ENCODE results near the gene LYRM7. TPM values are rescaled to one million over a fixed set of nuclear protein-coding genes. Genes with fewer than 3 reads are reported as not detected.
"Not testable (repeated sequence)": the region's sequence is repeated elsewhere in the genome, so short reads cannot be mapped to it uniquely, and the experiment has no call there.

Gene LYRM7
- 4.6 and 6.2 TPM in 2 replicates for total RNA-seq (2014; rRNA removed; shearing (Covaris generic); ENCODE audit: low replicate concordance)

- H3K36me3 ChIP-seq, result no peaks in the 10 kb centered on the region
- DNase-seq, result peak; percentile 100
- H3K4me3 ChIP-seq, result peak within 1 kb of the TSS; percentile 66
- no peaks in the 10 kb centered on the region for H3K9me3 ChIP-seq
- H3K27me3 ChIP-seq, result no peaks in the 10 kb centered on the region
Observed at GRCh38 chr5:131170540-131171275, at the start of gene LYRM7. TSS of gene LYRM7 (plus strand) at chr5:131170944. CDS start at chr5:131171021, 77 bp downstream.

- H3K9me3 ChIP-seq, H3K4me3 ChIP-seq, DNase-seq, H3K36me3 ChIP-seq, H3K27me3 ChIP-seq: not testable (repeated sequence)
Observed at GRCh38 chr5:131127244-131127643, 43.5 kb upstream of the LYRM7 start.

DNA sequence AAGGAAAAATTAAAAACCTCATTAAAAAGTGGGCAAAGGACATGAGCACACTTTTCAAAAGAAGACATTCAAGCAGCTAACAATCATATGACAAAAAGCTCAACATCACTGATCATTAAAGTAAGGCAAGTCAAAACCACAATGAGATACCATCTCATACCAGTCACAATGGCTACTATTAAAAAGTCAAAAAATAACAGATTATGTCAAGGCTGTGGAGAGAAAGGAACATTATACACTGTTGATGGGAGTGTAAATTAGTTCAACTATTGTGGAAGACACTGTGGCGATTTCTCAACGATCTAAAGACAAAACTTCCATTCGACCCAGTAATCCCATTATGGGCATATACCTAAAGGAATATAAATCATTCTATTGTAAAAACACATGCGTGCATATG is 41.4 kb upstream of the LYRM7 start:
- Histone ChIP-seq H3K36me3 (no peaks in the 10 kb centered on the region), H3K4me3 (no peak overlapping the region), H3K9me3 (peaks cover 2% of the 10 kb centered on the region), H3K27me3 (peaks cover 3% of the 10 kb centered on the region; the same call in 1 of the 2 replicates)
- DNase-seq, result no peak

DNA sequence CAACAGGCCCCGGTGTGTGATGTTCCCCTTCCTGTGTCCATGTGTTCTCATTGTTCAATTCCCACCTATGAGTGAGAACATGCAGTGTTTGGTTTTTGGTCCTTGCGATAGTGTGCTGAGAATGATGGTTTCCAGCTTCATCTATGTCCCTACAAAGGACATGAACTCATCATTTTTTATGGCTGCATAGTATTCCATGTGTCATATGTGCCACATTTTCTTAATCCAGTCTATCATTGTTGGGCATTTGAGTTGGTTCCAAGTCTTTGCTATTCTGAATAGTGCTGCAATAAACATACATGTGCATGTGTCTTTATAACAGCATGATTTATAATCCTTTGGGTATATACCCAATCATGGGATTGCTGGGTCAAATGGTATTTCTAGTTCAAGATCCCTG is 37.7 kb upstream of the LYRM7 start:
- not testable (repeated sequence) for H3K4me3 ChIP-seq, H3K36me3 ChIP-seq, H3K27me3 ChIP-seq, H3K9me3 ChIP-seq, DNase-seq

DNA sequence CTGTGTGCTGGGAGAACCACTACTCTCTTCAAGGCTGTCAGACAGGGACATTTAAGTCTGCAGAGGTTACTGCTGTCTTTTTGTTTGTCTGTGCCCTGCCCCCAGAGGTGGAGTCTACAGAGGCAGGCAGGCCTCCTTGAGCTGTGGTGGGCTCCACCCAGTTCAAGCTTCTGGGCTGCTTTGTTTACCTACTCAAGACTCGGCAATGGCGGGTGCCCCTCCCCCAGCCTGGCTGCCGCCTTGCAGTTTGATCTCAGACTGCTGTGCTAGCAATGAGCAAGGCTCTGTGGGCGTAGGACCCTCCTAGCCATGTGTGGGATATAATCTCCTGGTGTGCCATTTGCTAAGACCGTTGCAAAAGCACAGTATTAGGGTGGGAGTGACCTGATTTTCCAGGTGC is 32.3 kb upstream of the LYRM7 start:
- not testable (repeated sequence) for H3K4me3 ChIP-seq, H3K36me3 ChIP-seq, H3K27me3 ChIP-seq, DNase-seq, H3K9me3 ChIP-seq

DNA sequence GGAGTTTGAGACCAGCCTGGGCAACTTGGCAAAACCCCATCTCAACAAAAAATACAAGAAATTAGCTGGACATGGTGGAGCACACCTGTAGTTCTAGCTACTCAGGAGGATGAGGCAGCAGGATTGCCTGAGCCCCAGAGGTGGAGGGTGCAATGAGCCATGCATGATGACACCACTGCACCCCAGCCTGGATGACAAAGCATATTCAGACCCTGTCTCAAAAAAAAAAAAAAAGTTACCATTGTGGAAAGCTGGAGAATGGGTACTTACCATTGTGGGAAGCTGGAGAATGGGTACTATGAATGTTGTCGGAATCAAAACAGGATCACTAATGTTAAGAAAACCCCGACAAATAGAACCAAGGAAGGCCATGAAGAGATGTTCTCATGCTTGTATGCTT is 31.4 kb upstream of the LYRM7 start:
- Histone ChIP-seq H3K27me3 (peaks cover 3% of the 10 kb centered on the region; the same call in 1 of the 2 replicates), H3K9me3 (0 out of 2 replicates have a peak, but pooled peaks cover 2% of the 10 kb centered on the region), H3K4me3 (no peak overlapping the region), H3K36me3 (no peaks in the 10 kb centered on the region)
- no peak for DNase-seq

DNA sequence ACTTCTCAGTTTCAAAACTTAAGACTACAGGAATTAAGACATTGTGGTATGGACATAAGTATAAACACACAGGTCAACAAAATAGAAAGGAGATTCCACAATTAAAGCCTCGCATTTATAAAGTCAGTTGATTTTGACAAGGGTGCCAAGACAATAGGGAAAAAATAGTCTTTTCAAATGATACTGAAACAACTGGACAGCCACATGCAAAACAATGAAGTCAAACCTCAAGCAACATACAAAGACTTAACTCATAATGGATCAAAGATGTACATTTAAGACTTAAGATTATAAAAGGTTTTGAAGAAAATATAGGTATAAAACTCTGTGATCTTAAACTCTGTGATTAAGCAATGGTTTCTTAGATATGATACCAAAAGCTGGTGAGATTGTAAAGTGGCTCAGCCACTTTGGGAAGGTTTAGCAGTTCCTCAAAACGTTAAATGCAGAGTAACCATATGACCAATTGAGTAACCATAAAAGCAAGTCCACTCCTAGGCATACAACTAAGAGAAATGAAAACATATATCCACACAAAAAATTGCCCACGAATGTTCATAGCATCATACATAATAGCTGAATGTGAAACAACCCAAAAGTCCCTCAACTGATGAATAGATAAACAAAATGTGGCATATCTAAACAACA is 27.6 kb upstream of the LYRM7 start:
- H3K36me3 ChIP-seq, result no peaks in the 10 kb centered on the region
- no peak for DNase-seq
- H3K27me3 ChIP-seq, result peaks cover 3% of the 10 kb centered on the region; the same call in 1 of the 2 replicates
- H3K4me3 ChIP-seq, result no peak overlapping the region
- H3K9me3 ChIP-seq, result no peaks in the 10 kb centered on the region

DNA sequence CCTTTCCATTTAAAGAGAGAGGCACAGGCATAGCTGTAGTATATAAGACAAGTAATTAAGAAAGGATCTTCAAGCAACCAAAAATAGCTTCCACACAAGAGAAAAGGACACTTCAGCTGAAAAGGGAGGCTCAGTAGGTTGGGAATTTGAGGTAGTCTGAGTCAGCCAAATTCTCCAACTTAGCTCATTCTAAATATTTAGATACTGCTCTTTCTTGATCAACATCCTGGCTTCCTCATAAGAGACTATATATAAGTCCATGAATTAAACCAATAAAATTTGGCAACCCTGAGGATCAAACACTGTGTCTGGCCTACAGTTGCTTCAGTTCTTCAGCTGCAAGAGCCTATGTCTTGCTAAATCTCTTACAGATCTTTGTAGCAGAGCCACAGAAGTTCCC is 23.5 kb upstream of the LYRM7 start:
- Histone ChIP-seq H3K36me3 (no peaks in the 10 kb centered on the region), H3K4me3 (no peak overlapping the region), H3K27me3 (peaks cover 3% of the 10 kb centered on the region; the same call in 1 of the 2 replicates), H3K9me3 (no peaks in the 10 kb centered on the region)
- no peak for DNase-seq

DNA sequence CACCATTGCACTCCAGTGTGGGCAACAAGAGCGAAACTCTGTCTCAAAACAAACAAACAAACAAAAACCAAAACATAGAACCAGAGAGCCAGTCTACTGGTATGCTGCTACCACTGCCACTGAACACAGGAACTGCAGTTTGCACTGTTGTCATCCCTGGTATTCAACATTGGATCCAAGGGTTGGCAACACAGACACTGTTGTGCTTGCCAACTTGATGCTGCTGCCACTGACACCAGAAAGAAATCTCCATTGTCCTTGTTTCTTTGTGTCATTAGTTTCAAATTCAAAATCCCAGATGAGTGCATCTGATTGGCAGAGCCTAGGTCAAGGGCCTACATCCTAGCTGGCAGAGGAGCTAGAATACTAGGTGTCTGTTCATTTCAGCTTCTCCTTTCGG is 21.9 kb upstream of the LYRM7 start:
- Histone ChIP-seq H3K9me3 (no peaks in the 10 kb centered on the region), H3K4me3 (no peak overlapping the region), H3K27me3 (no peaks in the 10 kb centered on the region), H3K36me3 (no peaks in the 10 kb centered on the region)
- no peak for DNase-seq

DNA sequence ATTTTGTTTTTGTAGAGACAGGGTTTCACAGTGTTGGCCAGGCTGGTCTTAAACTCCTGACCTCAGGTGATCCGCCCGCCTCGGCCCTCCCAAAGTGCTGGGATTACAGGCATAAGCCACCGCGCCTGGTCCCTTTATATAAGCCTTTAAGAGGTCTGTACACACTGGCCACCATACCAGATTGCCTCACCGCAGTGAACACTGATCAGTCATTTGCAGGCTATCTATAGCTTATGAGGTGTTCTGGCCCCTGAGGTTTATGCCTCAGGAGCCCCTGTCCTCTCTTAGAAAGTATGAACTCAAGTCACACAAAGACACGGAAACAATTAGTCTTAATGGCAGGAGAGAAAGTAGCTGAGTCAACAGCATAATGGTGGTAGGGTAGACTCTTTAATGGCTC is 20.3 kb upstream of the LYRM7 start:
- no peaks in the 10 kb centered on the region for H3K27me3 ChIP-seq
- DNase-seq, result no peak
- no peaks in the 10 kb centered on the region for H3K36me3 ChIP-seq
- no peak overlapping the region for H3K4me3 ChIP-seq
- no peaks in the 10 kb centered on the region for H3K9me3 ChIP-seq

- no peak for DNase-seq
- Histone ChIP-seq H3K9me3 (no peaks in the 10 kb centered on the region), H3K4me3 (no peak overlapping the region), H3K36me3 (peaks cover 2% of the 10 kb centered on the region; the same call in 1 of the 2 replicates), H3K27me3 (no peaks in the 10 kb centered on the region)
Observed at GRCh38 chr5:131151216-131151615, 19.5 kb upstream of the LYRM7 start.

GRCh38 chr5:131156385-131156784 is 14.4 kb upstream of the LYRM7 start:
- H3K27me3 ChIP-seq, result no peaks in the 10 kb centered on the region
- H3K9me3 ChIP-seq, result no peaks in the 10 kb centered on the region
- H3K4me3 ChIP-seq, result no peak overlapping the region
- peaks cover 47% of the 10 kb centered on the region for H3K36me3 ChIP-seq
- DNase-seq, result no peak

DNA sequence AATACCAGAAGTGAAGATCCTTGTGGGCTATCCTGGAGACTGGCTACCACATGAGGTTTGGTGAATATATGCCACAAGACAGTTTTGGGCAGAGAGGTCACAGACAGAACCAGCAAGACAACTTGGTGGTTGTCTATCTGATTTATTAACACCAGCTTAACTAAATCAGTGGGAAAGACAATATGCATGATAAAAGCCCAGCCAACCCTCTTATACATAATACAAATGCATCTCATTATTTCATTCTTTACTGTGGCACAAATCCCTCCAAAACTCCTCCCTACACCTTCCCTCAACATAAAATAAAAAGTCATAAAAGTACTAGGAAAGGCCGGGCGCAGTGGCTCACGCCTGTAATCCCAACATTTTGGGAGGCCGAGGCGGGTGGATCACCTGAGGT is 13.8 kb upstream of the LYRM7 start:
- DNase-seq, result no peak
- Histone ChIP-seq H3K9me3 (no peaks in the 10 kb centered on the region), H3K4me3 (no peak overlapping the region), H3K27me3 (no peaks in the 10 kb centered on the region), H3K36me3 (peaks cover 52% of the 10 kb centered on the region)

DNA sequence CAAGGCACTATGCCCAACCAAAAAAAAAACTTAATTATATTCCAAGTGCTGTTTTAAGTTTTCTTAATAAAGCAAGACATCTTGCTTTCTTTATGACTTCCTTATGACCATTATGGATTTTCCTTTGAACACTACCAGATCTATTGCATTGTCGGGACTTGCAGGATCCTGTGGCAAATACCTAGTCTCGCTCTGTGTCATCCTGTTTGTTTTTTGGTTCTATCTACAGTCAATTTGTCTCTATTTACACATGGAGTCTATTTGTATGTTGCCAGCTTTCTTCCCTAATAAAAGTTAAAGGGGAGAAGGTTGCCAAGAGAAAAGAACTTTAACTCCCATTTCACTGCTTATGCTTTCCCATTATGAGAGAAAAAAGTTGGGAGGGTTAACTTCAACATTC is 10.6 kb upstream of the LYRM7 start:
- Histone ChIP-seq H3K4me3 (no peak overlapping the region), H3K36me3 (peaks cover 78% of the 10 kb centered on the region), H3K9me3 (no peaks in the 10 kb centered on the region), H3K27me3 (no peaks in the 10 kb centered on the region)
- DNase-seq, result no peak

DNA sequence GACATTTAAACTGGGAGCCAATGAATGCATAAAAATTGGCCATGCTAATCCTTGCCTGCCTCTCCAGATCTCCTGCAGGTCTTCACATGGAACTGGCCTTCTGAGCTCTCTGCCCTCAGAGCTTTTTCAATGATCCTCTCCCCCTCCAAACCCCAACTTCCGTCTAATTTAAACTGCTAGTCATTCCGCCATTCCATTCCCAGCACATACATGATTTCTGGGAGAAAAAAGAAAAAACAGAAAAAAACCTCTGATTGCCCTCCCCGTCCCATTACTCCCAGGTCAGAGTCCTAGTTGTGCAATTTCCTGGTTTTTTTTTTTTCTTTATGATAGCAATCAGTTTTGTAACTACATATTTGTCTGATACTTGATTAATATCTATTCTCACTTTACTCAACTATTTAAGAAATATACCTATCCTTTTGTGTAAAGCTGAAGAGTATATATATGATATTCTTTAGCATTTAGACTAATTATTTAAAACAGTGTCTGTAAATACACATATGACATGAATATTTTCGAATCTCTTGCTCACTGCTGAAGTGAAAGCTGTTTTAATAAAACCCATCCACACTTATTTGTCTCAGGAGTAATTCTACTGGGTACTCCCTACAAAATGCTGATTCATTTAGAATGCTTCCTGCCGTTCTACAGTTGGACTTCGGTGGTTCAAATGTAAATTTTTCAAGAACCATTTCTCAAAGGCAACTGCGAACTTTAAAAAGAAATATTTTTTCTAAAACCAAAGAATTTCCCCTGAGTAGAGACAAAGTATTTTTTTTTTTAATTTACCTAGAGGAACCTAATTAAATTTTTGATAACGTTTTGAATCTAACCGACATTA is 7.2 kb upstream of the LYRM7 start:
- no peaks in the 10 kb centered on the region for H3K9me3 ChIP-seq
- peaks cover 60% of the 10 kb centered on the region for H3K36me3 ChIP-seq
- DNase-seq, result no peak
- no peaks in the 10 kb centered on the region for H3K27me3 ChIP-seq
- peak overlapping the region; percentile 77 for H3K4me3 ChIP-seq

DNA sequence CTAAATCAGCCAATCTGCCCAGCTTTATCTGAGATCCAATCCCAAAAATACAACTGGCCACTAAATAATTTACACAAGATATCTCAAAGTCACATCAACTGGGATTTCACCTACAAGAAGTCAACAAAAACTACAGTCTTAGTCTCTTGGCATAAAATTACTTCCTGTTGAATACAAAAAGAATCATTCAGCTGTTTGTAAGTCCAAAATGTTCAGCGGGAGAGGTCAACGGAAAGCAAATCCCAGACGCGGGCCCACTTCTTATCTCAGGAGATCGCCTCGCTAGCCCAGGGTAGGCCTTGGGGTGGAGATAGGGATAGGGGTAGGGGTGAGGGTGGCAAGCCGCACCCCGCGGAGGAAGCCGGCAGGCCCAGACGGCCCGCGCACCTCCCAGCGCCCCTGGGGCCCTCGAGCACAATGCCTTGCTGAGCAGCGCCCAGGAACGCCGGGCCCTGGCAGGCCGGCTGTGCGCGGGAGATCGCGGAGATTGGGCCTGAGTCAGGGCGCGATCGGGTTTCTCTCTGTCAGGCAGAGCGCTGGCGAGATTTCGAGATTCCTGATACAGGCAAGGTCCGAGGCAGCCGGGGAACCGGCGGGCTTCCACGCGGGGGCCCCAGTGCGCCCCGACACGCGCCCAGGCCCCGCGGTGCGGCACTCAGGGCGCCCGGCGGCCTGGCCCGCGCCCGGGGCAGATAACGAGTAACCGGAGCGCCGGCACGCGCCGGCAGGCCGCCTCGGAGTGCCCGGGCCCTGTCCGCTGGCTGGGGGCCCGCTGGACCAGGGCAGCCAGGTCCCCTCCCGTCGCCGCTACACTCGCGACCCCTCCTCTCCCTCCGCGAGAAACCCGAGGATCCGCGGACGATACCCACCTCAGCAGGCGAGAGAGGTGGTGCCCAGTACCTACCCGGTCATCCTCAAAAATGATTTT is 6.3 kb upstream of the LYRM7 start:
- H3K4me3 ChIP-seq, result peak overlapping the region; percentile 77
- no peaks in the 10 kb centered on the region for H3K27me3 ChIP-seq
- peak; percentile 82 for DNase-seq
- H3K36me3 ChIP-seq, result peaks cover 50% of the 10 kb centered on the region
- H3K9me3 ChIP-seq, result no peaks in the 10 kb centered on the region
